Aorta (tissue), 5 donors: ENCODE measurements around the gene CACNA1H. TPM values are rescaled to one million over a fixed set of nuclear protein-coding genes. Genes with fewer than 3 reads are reported as not detected.
"Not testable (repeated sequence)": the region's sequence is repeated elsewhere in the genome, so short reads cannot be mapped to it uniquely, and the experiment has no call there.

Experiments used
- ATAC-seq: fragments of 200-7000 bp; cut with Tn5 transposase; one replicate; pipeline ENCODE4 v1.9.1; 2022; ENCODE audit warnings: moderate library complexity; ENCODE audit not compliant: low FRiP score
- DNase-seq, 2 donors: peaks; one replicate each; pipeline ENCODE4 v3.0.0-alpha.2; 2020
- H3K27ac ChIP-seq, 2 donors: one replicate each; pipeline ENCODE4 v1.5.1; 2013; ENCODE audit warnings: low read length in 2 of 2, mild to moderate bottlenecking in 2 of 2, moderate library complexity in 2 of 2, control low read depth in 1 of 2, inconsistent platforms in 1 of 2, low read depth in 1 of 2
- H3K27me3 ChIP-seq, 2 donors: one replicate each; pipeline ENCODE4 v1.6.1; 2013; ENCODE audit warnings: control low read depth in 1 of 2, low read length in 1 of 2, mild to moderate bottlenecking in 1 of 2, moderate library complexity in 1 of 2; ENCODE audit not compliant: insufficient read depth in 2 of 2, control insufficient read depth in 1 of 2
- H3K36me3 ChIP-seq, 2 donors: one replicate each; pipeline ENCODE4 v1.6.1; 2013; ENCODE audit warnings: control low read depth in 1 of 2, low read length in 1 of 2, mild to moderate bottlenecking in 1 of 2; ENCODE audit not compliant: insufficient read depth in 2 of 2, control insufficient read depth in 1 of 2
- H3K4me1 ChIP-seq, 2 donors: one replicate each; pipeline ENCODE4 v1.6.1; 2013; ENCODE audit warnings: low read length in 2 of 2, control low read depth in 1 of 2, mild to moderate bottlenecking in 1 of 2, moderate library complexity in 1 of 2; ENCODE audit not compliant: insufficient read depth in 2 of 2, control insufficient read depth in 1 of 2
- H3K4me3 ChIP-seq, 2 donors: one replicate each; pipeline ENCODE4 v1.5.1; 2013; ENCODE audit warnings: low read length in 2 of 2, control low read depth in 1 of 2, mild to moderate bottlenecking in 1 of 2
- H3K9me3 ChIP-seq: one replicate; pipeline ENCODE4 v1.6.1; 2013; ENCODE audit warnings: mild to moderate bottlenecking, low read length; ENCODE audit not compliant: control insufficient read depth
- WGBS, 2 donors: extraction: QIAGEN DNeasy Blood & Tissue Kit; methylation state at CpG; one replicate each; pipeline ENCODE4 v1.1.7; 2013; 5-methylcytosine and 5-hydroxymethylcytosine counted together
- intact Hi-C, 2 donors: fragments of 100-400 bp; cut with DNase I; formaldehyde crosslinking; loops; one replicate each; pipeline versions ENCODE4 v1.14.2 to v1.15.0; 2022
- polyA plus RNA-seq, 2 donors: library from polyadenylated mRNA; stranded (reverse); fragments of 200-250 nt; gene quantifications; one replicate each; pipeline ENCODE4 v1.2.3, GENCODE V29; 2013
- total RNA-seq, 2 donors: library from RNA; stranded (reverse); fragmentation: NEBNext Ultra II Directional; extraction: Animal tissue kit (Norgen Biotek cat#: 25700); gene quantifications; one replicate each; pipeline ENCODE4 v1.2.1, GENCODE V29; 2021
- donor health status: healthy with polysubstance abuse.
- donor health status: Bipolar disorder and iron deficiency.
- donor health status: DM: no; HTN: no; CAD: no.
- donor health status: DM: no; HTN: no; CAD: no.
- donor health status: DM: yes; HTN: yes; CAD: no.

The CACNA1H gene
- total and polyA plus RNA-seq, 4 donors: 1.3 to 17.8 (median 9.8) TPM

DNA sequence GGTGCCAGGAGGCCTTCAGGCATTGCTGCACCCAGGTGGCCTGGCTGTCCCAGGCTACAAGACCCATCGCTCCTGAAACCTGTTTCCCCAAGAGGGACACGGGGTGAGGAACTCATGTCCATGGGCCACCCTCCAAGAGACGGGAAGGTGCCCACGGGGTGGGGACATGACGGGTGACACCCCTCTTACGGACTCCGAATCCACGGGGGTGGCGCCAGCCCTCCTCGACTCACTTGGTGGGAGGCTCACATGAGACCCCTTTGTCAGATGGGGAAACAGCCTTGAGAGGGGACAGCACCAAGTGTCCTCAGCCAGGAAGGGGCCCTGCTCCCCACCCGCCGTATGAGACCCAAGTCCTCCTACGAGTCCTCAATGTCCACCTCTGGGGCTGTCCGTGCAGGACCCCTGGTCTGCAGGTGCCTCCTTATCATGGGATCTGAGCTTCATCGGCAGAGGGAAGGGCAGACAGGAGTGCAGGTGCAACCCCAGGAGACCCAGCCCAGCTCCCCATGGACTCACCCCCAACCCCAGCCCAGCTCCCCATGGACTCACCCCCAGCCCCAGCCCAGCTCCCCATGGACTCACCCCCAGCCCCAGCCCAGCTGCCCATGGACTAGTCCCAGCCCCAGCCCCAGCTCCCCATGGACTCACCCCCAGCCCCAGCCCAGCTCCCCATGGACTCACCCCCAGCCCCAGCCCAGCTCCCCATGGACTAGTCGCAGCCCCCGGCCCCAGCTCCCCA lies 77.7 kb downstream of the CACNA1H start:
- H3K9me3 ChIP-seq, H3K27me3 ChIP-seq, H3K27ac ChIP-seq, H3K4me3 ChIP-seq, intact Hi-C loops, H3K4me1 ChIP-seq, ATAC-seq, H3K36me3 ChIP-seq, DNase-seq: not testable (repeated sequence)
- 77 to 81% methylated on average over 15 to 17 of the region's 17 CpGs for WGBS, 2 donors

- DNase-seq, H3K4me3 ChIP-seq, H3K27ac ChIP-seq, H3K27me3 ChIP-seq, intact Hi-C loops, H3K9me3 ChIP-seq, H3K36me3 ChIP-seq, H3K4me1 ChIP-seq: not testable (repeated sequence)
- WGBS, 2 donors: 81 to 87% methylated on average over 6 to 7 of the region's 7 CpGs
- ATAC-seq: peak; percentile 24
Measured at GRCh38 chr16:1231301-1231700, 78.4 kb downstream of the CACNA1H start.

GRCh38 chr16:1232049-1232748 lies 79.3 kb downstream of the CACNA1H start:
- H3K4me1 ChIP-seq, H3K27me3 ChIP-seq, H3K27ac ChIP-seq, H3K4me3 ChIP-seq, H3K9me3 ChIP-seq, H3K36me3 ChIP-seq, intact Hi-C loops, DNase-seq: not testable (repeated sequence)
- ATAC-seq: peak; percentile 5
- no CpG with 5 or more reads among the region's 47 CpGs for WGBS, 2 donors

DNA sequence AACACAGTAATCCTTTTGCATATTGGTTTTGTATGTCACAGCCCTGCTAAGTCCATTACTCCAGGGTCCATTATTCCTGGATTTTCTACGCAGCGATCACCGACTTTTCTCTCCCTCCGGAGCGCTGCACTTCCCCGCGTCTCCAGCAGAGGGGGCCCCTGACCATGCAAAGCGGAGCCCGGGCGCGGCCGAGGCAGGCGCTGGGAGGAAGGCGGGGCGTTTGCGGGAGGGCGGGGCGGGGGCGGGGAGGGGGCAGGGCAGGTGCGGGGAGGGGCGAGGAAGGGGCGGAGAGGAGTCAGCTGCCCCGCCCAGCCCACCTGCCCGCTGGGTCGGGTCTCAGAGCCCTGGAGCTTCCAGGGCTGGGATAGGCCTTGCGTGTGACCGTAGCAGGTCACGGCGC lies 83.8 kb downstream of the CACNA1H start:
- WGBS, 2 donors: no CpG with 5 or more reads among the region's 29 CpGs
- H3K4me3 ChIP-seq, H3K4me1 ChIP-seq, H3K36me3 ChIP-seq, intact Hi-C loops, DNase-seq, ATAC-seq, H3K27ac ChIP-seq, H3K27me3 ChIP-seq, H3K9me3 ChIP-seq: not testable (repeated sequence)

GRCh38 chr16:1237990-1238389 lies 85.1 kb downstream of the CACNA1H start:
- H3K4me3 ChIP-seq: no peak overlapping the region
- 79 to 82% methylated on average over 9 of the region's 9 CpGs for WGBS, 2 donors
- H3K36me3 ChIP-seq: no peaks in the 10 kb centered on the region
- ATAC-seq: no peak
- DNase-seq: no peak
- no peaks in the 10 kb centered on the region for H3K9me3 ChIP-seq
- no peak overlapping the region for H3K27ac ChIP-seq
- no peaks in the 10 kb centered on the region for H3K27me3 ChIP-seq
- intact Hi-C loops: no loop called here
- no peaks in the 10 kb centered on the region for H3K4me1 ChIP-seq

DNA sequence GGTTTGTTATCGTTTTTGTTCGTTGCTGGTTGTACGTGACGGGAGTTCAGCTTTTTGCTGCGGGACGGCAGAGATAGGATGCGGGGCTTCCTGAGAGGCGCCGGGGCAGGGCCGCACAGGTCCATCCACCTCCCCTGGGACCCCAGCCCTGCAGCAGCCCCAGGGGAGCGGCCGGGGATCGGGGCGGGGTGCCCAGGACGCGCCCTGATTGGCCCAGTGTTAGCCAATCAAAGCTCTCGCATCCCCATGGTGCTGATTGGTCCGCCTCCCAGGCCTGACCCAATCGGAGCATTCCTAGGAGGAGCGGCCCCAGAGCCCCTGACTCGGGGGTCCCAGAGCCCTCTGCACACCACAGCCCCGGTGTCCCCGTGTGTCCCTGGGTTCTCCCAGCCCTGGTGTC lies 86.0 kb downstream of the CACNA1H start:
- WGBS, 2 donors: 66 to 68% methylated on average over 18 to 19 of the region's 23 CpGs
- DNase-seq, H3K9me3 ChIP-seq, H3K27ac ChIP-seq, H3K4me1 ChIP-seq, intact Hi-C loops, ATAC-seq, H3K27me3 ChIP-seq, H3K36me3 ChIP-seq, H3K4me3 ChIP-seq: not testable (repeated sequence)

DNA sequence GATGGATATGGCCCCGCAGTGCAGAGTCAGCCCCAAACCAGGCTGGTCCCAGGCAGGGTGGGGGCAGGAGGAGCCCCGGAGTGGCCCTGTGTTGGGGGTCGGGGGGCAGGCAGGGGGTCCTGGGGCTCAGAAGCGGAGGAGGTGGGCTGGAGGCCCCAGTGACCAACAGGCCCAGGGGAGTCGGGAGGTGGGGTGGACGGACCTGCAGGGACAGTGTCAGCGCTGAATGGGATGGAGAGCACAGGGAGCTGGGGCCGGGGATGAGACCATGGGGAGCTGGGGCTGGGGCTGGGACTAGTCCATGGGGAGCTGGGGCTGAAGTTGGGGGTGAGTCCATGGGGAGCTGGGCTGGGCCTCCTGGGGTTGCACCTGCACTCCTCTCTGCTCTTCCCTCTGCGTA lies 86.7 kb downstream of the CACNA1H start:
- H3K4me1 ChIP-seq, intact Hi-C loops, DNase-seq, H3K4me3 ChIP-seq, H3K27ac ChIP-seq, H3K9me3 ChIP-seq, H3K27me3 ChIP-seq, ATAC-seq, H3K36me3 ChIP-seq: not testable (repeated sequence)
- 87 to 92% methylated on average over 6 to 9 of the region's 9 CpGs for WGBS, 2 donors

GRCh38 chr16:1240436-1240835 lies 87.5 kb downstream of the CACNA1H start, which contains the start of gene TPSAB1:
TSS of gene TPSAB1 (plus strand) at chr16:1240705. CDS start at chr16:1240939, 234 bp downstream.
- ATAC-seq, H3K9me3 ChIP-seq, H3K27ac ChIP-seq, H3K36me3 ChIP-seq, intact Hi-C loops, DNase-seq, H3K4me1 ChIP-seq, H3K4me3 ChIP-seq, H3K27me3 ChIP-seq: not testable (repeated sequence)
- 56 to 66% methylated on average over 6 to 8 of the region's 12 CpGs for WGBS, 2 donors

DNA sequence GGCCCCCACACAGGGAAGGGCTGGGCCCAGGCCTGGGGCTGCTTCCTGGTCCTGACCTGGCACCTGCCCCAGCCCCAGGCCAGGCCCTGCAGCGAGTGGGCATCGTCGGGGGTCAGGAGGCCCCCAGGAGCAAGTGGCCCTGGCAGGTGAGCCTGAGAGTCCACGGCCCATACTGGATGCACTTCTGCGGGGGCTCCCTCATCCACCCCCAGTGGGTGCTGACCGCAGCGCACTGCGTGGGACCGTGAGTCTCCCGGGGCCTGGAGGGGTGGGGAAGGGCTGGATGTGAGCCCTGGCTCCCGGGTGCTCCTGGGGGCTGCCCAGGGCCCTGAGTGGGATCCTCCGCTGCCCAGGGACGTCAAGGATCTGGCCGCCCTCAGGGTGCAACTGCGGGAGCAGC lies 88.2 kb downstream of the CACNA1H start:
- peak; percentile 8 for ATAC-seq
- H3K36me3 ChIP-seq: not testable (repeated sequence)

More for the DNA sequence above, 88.2 kb downstream of the CACNA1H start:
- H3K27me3 ChIP-seq, H3K27ac ChIP-seq, H3K9me3 ChIP-seq, H3K4me3 ChIP-seq, DNase-seq, intact Hi-C loops, H3K4me1 ChIP-seq: not testable (repeated sequence)
- WGBS, 2 donors: 81 to 87% methylated on average over 10 to 13 of the region's 15 CpGs
